Dedifferentiated amniotic fluid mesenchymal stem cell (primary cell): ENCODE data around the gene MICU1.
"Not testable (repeated sequence)": the region's sequence is repeated elsewhere in the genome, so short reads cannot be mapped to it uniquely, and the experiment has no call there.

Experiments used
- DNase-seq: peaks from one replicate; pipeline ENCODE4 v3.0.0-alpha.2; 2016; ENCODE audit errors: extremely low spot score

The MICU1 gene

GRCh38 chr10:72386916-72387586, 238.8 kb downstream of the MICU1 start:
- no peak for DNase-seq

- DNase-seq = no peak
Observed at GRCh38 chr10:72385724-72386123, 240.2 kb downstream of the MICU1 start.

- DNase-seq = not testable (repeated sequence)
Observed at GRCh38 chr10:72384982-72385381, 240.9 kb downstream of the MICU1 start.

DNA sequence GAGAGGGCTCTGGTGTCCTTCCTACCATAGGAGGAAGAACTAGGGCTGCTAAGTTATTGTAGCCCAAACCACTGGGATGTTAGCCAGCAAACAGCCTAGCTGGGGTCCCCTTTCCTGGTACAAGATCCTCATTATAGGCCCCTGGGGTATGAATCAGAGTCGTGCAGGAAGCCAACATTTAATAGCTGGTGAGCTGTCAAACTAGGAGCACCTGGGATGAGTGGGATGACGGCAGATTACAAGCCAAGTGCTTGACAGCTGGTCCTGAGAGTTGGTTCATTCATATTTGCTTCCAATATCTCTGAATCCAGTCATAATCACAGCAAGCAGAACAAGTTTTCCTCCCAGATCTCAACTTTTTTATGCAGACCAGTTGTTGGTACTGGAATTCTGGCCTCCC, 246.1 kb downstream of the MICU1 start:
- DNase-seq = no peak

DNA sequence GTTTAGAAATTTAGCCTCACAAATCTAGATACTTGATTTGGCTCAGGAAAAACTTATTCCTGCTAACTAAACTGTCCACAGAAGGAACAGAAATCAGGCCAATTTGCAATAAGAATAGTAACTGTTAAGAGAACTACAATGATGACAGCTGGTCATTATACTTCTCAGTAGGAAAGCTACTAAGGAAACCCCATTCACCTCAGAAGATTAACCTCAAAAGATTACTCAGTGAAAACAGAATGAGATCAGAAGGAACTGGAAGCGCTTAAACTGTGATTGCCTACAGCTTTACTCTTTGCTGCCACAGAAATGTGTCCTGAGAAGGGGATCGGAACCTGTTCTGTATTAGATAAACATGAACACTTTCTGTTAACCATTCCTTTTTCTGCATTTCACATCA, 246.8 kb downstream of the MICU1 start:
- DNase-seq = no peak

DNA sequence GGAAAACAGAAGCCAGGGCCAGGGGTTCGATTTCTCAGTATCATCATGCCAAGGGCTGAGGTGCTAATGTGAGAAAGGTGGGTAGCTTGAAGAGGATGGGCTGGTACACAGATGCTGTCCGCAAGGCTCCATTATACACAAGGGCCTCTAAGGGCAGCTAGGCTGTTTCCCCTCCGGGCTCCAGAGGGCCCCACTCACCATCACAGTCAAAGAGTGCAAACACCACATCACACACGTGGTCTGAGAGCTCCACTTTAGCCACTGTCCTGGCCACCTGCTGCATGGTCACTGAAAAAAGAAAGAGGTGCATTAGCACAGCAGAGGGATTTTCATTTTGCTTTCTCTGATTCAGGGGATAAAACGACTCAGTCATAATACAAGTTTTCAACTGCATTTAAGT, 250.3 kb downstream of the MICU1 start:
- DNase-seq = no peak

- DNase-seq = no peak
Observed at GRCh38 chr10:72375173-72375572, 250.7 kb downstream of the MICU1 start.

DNA sequence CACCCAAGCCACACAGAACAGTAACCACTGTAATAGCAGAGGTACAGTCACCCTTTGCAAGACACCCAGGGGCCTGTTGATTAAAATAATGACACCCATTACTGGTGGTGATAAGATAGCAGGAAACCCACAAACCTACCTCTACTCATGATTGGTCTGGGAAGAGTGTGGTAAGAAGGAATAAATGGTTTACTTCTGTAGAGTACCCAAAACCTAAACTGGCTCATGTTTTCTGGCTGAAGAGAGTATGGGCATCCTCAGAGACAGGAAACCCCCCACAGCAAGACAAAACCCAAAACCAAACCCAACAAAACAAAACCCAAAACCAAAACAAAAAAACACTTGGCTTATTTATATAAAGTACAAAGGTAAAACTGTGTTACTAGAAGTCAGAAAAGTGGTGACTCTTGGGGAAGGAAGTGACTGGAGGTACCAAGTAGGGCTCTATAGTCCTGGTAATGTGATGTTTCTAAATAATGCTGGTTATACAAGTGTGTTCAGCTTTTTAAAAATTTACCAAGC, 255.6 kb downstream of the MICU1 start:
- no peak for DNase-seq

DNA sequence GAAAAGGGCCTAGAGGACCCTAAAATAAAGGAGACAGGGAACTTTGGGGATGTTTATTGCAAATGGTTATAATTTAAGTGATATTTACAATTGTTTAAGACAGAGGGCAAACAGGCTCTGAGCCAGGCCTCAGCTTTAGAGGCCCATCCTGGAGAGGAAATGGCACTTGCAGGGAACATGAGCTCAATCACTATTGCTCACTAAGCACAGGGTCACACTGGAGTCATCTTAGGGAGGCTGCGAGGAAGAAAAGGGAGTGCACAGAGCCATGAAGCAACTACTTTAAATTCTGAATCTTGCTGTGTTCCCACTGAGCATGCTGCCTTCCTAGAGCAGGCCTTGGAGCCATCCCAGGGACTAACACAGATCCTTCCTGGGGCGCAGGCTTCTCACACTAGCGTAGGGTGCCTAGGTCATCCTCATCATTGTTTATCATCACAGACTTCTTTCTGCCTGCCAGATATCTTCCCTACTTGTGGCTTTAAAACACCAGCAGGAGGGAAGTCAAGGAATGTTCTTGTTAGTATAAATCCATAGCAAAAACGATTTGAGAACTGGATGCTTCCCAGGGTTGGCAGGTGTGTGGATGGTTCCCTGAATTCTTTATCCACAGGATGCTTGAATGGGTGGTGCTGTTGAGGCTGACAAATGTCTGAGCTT, 258.4 kb downstream of the MICU1 start:
- DNase-seq = no peak

GRCh38 chr10:72365106-72365895, 260.6 kb downstream of the MICU1 start:
- DNase-seq = no peak

GRCh38 chr10:72364239-72364777, 261.6 kb downstream of the MICU1 start:
- DNase-seq = peak; percentile 92

DNA sequence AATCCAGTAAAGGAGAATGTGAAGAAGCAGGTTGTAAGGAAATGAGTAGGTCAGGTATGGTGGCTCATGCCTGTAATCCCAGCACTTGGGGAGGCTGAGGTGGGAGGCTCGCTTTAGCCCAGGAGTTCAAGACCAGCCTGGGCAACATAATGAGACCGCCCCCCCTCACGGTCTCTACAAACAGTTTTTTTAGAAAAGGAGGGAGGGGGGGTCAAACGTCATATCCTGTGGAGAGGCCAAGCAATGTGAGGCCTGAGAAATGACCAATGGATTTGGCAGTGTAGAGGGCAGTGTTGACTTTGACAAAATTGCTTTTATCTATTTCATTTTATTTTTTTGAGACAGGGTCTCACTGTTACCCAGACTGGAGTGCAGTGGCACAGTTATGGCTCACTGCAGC, 268.9 kb downstream of the MICU1 start:
- no peak for DNase-seq

DNA sequence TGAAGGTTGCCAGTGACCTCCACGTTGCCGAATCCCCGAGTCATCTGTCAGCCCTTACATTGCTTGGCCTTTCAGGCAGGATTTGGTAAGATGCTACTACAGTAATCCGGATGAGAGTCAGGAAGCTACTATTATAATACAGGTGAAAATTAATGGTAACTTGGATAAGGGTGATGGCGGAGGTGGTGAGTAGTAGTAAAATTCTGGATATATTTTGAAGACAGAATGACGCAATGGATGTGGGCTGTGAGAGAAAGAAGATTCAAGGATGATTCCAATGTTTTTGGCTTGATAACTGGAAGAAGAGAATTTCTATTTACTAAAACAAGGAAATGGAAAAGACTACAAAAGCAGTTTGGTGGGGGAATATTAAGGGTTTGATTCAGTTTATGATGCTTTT, 269.8 kb downstream of the MICU1 start:
- DNase-seq = no peak

- no peak for DNase-seq
Observed at GRCh38 chr10:72355214-72355555, 270.7 kb downstream of the MICU1 start.

DNA sequence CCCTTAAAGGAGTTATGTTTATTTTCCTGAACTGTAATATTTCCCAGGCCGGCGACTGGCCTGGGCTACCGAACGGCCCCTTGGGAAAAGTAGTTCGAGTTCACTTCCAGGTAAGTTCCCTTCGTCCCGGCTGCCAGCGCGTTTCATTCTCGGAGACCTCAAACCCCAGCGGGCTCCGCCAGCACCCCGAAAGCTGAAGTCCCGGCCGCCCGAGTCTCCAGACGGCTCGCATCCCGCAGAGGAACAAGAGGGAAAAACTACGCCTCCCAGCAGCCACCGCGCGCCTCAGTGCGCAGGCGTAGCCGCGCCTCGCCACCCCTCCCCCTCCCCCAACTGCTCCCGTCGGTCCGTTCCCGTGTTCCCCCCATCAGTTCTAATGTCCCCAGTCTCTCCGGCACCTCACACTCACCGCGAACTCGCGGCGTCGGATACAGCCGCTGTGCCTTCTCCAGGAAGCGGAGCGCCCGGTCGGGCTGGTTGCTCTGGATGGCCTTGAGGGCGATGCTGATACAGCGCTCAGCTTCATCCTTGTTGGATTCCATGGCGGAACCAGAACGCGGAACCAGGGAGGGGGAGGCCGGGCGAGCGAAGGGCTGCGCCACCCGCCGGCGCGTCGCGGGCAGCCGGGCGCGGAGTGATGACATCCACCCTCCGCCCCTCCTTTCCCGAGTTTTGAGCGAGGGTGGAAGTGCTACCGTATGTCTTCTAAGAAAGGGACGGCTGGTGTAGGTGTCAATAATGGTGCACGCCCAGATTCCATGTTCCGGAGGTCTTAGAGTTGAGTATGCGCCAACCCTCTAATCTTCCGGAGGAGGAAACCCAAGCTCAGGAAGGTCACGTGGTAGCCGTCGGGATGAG, 271.3 kb downstream of the MICU1 start, which contains the start of gene DNAJB12:
DNAJB12 (minus strand) TSS at position 564 of the 858 bp plus-strand sequence; CDS start at position 542, 22 bp downstream.
- DNase-seq = peak; percentile 86

- no peak for DNase-seq
Observed at GRCh38 chr10:72353965-72354355, 271.9 kb downstream of the MICU1 start.

GRCh38 chr10:72353028-72353964, 272.6 kb downstream of the MICU1 start:
- no peak for DNase-seq

DNA sequence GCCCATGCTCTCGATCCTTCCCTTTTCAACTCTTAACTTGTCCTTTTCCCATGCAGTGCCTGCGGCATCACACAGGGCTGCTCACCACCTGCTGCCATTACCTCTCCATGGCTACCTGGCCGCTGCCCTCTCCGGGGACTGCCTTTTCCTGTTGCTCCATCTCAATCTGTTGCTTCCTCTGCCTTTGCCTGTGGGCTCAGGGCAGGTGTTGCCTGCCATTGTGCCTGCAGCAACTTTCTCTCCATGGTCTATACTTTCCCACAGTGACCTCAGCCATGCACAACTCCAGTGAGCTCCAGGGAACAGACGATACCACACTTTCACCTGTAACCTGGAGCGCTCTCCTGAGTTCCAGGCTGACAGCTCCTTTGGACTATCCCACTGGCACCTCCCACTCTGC, 274.4 kb downstream of the MICU1 start:
- DNase-seq = no peak

DNA sequence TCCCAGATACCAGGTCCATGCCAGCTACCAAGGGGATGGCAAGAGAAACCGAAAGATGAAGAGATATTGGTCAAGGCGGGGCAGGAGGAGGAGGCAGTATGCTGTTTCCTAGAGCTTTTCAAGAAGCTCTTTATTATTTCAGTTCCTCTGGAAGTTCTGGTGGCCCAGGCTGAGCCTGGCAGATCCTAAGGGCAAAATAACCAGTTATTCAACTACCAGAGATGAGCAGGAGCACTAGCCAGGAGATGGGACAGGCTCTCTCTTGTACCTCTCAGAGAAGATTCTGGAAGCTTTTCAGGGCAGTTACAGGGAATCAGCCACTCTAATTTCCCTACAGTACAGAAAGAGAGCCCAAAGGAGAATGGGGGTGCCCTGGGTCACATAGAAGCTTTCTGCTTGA, 276.4 kb downstream of the MICU1 start:
- DNase-seq = no peak

DNA sequence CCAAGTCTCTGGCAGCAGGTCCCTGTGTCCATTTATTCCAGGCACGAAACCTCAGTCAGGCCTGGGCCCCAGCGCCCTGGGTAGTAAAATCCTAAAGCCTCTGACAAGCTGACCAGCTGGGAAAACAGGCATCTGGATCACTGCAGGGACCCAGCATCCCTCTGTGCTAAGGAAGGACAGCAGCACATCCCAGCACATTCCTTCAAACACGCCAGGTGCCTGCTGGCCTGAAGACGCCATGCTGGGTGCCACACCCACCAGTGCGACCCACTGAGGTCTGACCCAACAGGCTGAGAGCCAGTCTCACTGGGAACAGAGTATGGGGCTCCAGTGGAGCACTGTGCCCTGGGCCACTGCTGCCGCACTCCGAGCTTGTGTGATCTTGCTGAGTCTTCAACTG, 277.6 kb downstream of the MICU1 start:
- no peak for DNase-seq
